Measurements from ENCODE around the gene CDC42EP5. TPM values are rescaled to one million over a fixed set of nuclear protein-coding genes. Genes with fewer than 3 reads are reported as not detected.
"Not testable (repeated sequence)": the region's sequence is repeated elsewhere in the genome, so short reads cannot be mapped to it uniquely, and the experiment has no call there.

The CDC42EP5 gene
- total RNA-seq, 4 donors from 2014 or later = 10.8 to 27.1 (median 20.6) TPM

DNA sequence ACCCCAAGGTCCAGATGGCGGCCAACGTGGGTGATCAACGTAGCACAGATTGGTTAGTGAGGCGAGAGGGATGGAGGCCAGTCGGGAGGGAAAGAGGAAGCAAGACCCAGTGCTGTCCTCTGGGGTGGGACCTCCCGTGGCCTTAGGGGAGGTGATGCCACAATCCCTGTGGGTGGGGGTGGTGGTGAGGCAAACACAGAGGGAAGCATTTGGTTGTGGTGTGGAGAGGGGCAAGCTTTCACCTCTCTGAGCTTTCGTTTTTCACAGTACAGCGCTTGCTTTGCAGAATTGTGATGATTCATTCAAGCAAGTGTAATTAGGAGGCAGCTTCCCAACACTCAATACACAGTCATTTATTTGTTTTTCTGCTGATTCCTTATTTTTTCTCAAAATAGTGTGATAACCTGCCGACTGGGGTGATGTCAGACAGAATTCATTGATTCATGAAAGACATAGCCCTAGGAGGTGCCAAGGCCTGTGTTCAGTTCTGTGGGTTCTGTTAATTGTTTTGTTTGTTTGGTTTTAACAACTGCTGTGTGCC, 21.7 kb downstream of the CDC42EP5 start:
- Histone ChIP-seq H3K27ac (replicated peaks in 1 of 4) (peak overlapping the region in 1 of 4 donors; percentile 96), H3K4me1 (peaks cover 36 to 64% (median 56%) of the 10 kb centered on the region in 4 donors), H3K27me3 (no peaks in the 10 kb centered on the region), H3K36me3 (peaks cover 47 to 60% (median 56%) of the 10 kb centered on the region in 4 donors), H3K4me3 (peak overlapping the region in 1 of 4 donors; percentile 85), H3K9me3 (no peaks in the 10 kb centered on the region)
- intact Hi-C loops (cut with DNase I) = no loop called here
- TF ChIP-seq POLR2AphosphoS5 (IDR thresholded peaks at IDR 0.05) = no peak
- WGBS = 65% methylated on average over 9 of the region's 9 CpGs
- no peak for DNase-seq (ENCODE audit: extremely low spot score)

DNA sequence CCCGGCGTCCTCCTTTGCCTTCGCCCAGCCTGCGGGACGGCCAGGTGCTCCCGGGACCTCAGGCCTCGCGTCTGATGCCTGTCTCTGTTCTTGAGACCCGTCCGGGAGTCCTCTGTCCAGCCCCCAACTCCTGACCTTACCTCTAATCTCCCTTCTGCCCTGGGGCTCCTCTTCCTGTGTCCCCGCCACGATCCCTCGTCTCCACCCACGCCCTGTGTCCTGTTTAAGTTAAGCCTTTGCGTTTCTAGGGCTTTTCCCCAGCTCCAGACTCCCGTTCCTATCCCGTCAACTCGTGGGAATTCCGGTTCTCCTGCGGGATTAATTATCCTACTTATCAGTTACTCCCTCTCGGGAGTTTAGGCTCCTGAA, 23.4 kb downstream of the CDC42EP5 start:
- intact Hi-C loops (cut with DNase I) = no loop called here
- DNase-seq (ENCODE audit: extremely low spot score) = no peak
- under 1% methylated on average over 21 of the region's 21 CpGs for WGBS
- Histone ChIP-seq H3K4me1 (peaks cover 36 to 70% (median 62%) of the 10 kb centered on the region in 4 donors), H3K27ac (replicated peaks in 1 of 4) (peak overlapping the region; percentile 93 to 99 (median 96)), H3K27me3 (no peaks in the 10 kb centered on the region), H3K9me3 (no peaks in the 10 kb centered on the region), H3K4me3 (peak overlapping the region; percentile 84 to 96 (median 88)), H3K36me3 (peaks cover 34 to 60% (median 51%) of the 10 kb centered on the region in 4 donors)
- no peak for TF ChIP-seq EP300 (IDR thresholded peaks at IDR 0.05)
- TF ChIP-seq, protein P1, sequence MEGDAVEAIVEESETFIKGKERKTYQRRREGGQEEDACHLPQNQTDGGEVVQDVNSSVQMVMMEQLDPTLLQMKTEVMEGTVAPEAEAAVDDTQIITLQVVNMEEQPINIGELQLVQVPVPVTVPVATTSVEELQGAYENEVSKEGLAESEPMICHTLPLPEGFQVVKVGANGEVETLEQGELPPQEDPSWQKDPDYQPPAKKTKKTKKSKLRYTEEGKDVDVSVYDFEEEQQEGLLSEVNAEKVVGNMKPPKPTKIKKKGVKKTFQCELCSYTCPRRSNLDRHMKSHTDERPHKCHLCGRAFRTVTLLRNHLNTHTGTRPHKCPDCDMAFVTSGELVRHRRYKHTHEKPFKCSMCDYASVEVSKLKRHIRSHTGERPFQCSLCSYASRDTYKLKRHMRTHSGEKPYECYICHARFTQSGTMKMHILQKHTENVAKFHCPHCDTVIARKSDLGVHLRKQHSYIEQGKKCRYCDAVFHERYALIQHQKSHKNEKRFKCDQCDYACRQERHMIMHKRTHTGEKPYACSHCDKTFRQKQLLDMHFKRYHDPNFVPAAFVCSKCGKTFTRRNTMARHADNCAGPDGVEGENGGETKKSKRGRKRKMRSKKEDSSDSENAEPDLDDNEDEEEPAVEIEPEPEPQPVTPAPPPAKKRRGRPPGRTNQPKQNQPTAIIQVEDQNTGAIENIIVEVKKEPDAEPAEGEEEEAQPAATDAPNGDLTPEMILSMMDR (IDR thresholded peaks at IDR 0.05) = no peak
- no peak for TF ChIP-seq POLR2AphosphoS5 (IDR thresholded peaks at IDR 0.05)
- no peak for TF ChIP-seq POLR2A (IDR thresholded peaks at IDR 0.05; ENCODE audit: low read depth)

DNA sequence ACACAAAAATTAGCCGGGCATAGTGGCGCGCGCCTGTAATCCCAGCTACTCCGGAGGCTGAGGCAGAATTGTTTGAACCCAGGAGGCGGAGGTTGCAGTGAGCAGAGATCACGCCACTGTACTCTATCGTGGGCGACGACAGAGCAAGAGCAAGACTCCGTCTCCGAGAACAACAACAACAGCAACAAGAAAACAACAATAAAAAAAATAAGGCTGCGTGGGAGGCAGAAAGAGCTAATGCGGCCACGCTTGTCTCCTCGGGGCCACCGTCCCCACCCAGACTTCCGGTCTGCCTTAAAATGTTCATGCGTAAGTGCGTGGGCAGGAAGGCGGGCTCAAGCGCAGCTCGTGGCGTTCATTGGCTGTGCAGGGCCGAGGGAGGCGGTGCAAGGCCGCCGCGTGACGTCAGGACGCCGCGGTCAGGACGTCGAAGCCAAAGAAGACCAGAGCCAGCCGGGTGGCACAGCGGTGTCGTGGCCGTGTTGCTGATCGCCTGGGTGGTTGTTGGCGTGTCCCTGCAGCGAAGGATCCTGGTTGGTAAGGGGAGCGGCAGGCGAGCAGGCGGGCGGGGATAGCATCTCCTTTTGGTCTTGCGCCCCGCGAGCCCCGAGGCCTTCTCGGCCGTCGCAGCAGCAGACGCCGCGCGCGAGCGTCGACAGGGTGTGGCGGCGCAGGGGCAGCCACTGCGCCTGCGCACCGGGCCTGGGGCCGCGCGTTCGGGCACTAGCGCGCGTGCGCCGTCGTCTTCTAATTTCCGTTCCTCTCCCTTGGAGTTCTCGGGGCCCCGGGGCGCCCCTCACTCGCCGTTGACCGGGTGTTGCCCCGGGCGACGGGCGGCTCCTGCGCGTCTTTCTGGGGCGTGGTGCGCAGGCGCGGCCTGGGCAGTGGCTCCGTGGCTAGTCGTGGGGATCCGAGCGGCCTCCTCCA, 24.1 kb downstream of the CDC42EP5 start, which contains the start of gene LENG8:
TSS of gene LENG8 (plus strand) at position 426 of the 927 bp plus-strand sequence. CDS start 2,146 bp downstream, outside the sequence.
- Histone ChIP-seq H3K27ac (replicated peaks in 1 of 4) (peak within 1 kb of the TSS; percentile 93 to 99 (median 96)), H3K4me1 (peaks cover 36 to 70% (median 59%) of the 10 kb centered on the region in 4 donors), H3K27me3 (no peaks in the 10 kb centered on the region), H3K36me3 (peaks cover 27 to 60% (median 49%) of the 10 kb centered on the region in 4 donors), H3K4me3 (peak within 1 kb of the TSS; percentile 84 to 96 (median 88)), H3K9me3 (no peaks in the 10 kb centered on the region)
- intact Hi-C loops (cut with DNase I) = no loop called here
- TF ChIP-seq EP300 (IDR thresholded peaks at IDR 0.05) (no peak), POLR2AphosphoS5 (IDR thresholded peaks at IDR 0.05) (peak; percentile 99 to 100), POLR2A (IDR thresholded peaks at IDR 0.05; ENCODE audit: low read depth) (peak; percentile 96)
- under 1% methylated on average over 36 of the region's 96 CpGs for WGBS
- peak; percentile 99 for DNase-seq (ENCODE audit: extremely low spot score)

DNA sequence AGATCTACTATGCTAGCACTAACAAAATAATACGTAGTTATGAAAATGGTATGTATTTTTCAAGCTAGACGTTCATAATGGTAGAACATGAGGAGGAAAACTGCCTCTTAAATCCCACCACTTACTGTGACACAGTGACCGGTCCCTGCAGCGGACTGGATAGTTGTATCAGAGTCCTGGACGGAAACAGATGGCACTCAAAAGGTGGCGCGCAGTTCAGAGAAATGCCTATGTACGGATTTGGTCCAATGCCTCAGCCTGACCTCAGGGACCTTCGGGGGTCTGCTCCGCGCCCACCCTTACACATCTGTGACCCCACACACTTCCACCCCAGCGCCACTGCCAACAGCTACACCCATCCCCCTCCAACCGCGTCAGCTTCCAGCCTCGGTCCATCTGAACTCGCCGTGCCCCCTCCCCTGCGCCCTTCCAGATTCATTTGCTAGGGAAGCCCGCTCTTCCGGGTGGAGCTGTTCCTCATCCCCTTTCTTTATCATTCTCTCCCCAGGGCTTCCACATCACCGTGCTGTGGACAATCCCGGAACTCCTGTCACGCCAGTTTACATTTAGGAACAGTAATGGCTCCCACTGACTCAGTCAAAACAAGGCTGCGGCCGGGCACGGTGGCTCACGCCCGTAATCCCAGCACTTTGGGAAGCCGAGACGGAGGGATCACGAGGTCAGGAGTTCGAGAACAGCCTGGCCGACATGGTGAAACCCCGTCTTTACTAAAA, 24.9 kb downstream of the CDC42EP5 start:
- Histone ChIP-seq H3K9me3 (no peaks in the 10 kb centered on the region), H3K36me3 (peaks cover 19 to 56% (median 44%) of the 10 kb centered on the region in 4 donors), H3K4me1 (peaks cover 36 to 62% (median 56%) of the 10 kb centered on the region in 4 donors), H3K27ac (replicated peaks in 1 of 4) (peak overlapping the region; percentile 93 to 99 (median 96)), H3K27me3 (no peaks in the 10 kb centered on the region), H3K4me3 (peak overlapping the region; percentile 84 to 96 (median 88))
- under 1% methylated on average over 27 of the region's 34 CpGs for WGBS
- TF ChIP-seq, protein P1 (IDR thresholded peaks at IDR 0.05) = peak in 1 of 3 experiments; percentile 10
- peak in 1 of 2 donors; percentile 47 for TF ChIP-seq POLR2AphosphoS5 (IDR thresholded peaks at IDR 0.05)
- TF ChIP-seq EP300 (IDR thresholded peaks at IDR 0.05) = no peak
- no peak for DNase-seq (ENCODE audit: extremely low spot score)
- intact Hi-C loops (cut with DNase I) = no loop called here

DNA sequence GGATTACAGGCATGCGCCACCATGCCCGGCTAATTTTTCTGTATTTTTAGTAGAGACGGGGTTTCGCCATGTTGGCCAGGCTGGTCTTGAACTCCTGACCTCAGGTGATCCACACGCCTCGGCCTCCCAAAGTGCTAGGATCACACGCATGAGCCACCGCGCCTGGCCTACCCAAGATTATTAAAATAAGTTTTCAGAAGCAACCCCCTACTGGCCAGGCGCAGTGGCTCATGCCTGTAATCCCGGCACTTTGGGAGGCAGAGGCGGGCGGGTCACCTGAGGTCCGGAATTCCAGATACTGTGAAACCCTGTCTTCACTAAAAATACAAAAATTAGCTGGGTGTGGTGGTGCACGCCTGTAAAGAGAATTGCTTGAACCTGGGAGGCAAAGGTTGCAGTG, 26.7 kb downstream of the CDC42EP5 start:
- Histone ChIP-seq H3K36me3 (peaks cover 4 to 56% (median 30%) of the 10 kb centered on the region in 4 donors), H3K4me1 (peaks cover 28 to 44% (median 40%) of the 10 kb centered on the region in 4 donors)
- H3K4me3 ChIP-seq; H3K27me3 ChIP-seq; DNase-seq (ENCODE audit: extremely low spot score); H3K9me3 ChIP-seq; intact Hi-C loops (cut with DNase I); H3K27ac ChIP-seq (replicated peaks in 1 of 4): not testable (repeated sequence)
- 90% methylated on average over 15 of the region's 15 CpGs for WGBS
